GM19452 (cell line): Measurements from ENCODE around the gene DNAJA3.

Experiments used
- ATAC-seq: cut with Tn5 transposase; IDR thresholded peaks from one replicate; pipeline ENCODE4 v1.9.1; 2021; ENCODE audit not compliant: unreplicated experiment

The DNAJA3 gene

DNA sequence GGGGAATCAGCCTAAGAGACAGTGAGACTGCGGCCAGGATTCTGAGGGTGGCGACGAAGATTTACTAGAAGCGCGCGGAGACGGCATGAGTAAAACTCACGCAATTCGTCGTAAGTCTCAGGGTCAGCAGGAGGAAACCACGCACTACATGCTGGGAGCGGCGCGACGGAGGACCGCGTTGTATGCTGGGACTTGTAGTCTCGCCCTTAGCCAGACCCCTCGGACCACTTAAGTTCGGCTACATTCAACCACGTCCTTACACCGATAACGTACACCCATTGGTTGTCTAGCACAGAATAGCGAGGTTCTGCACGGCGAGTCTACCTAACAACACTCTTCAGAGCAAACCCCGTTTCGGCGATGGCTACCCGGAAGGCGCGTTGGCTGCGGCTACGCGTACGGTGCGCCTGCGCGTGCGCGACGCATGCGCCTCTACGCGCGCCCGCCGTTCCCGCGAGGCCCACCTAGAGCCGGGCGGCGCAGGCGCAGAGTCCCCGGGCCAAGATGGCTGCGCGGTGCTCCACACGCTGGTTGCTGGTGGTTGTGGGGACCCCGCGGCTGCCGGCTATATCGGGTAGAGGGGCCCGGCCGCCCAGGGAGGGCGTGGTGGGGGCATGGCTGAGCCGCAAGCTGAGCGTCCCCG is at the start of gene DNAJA3:
Gene DNAJA3, plus strand, starts transcription at position 491 of the 643 bp plus-strand sequence. Its CDS starts 14 bp downstream, at position 505.
- ATAC-seq, result peak; percentile 89

DNA sequence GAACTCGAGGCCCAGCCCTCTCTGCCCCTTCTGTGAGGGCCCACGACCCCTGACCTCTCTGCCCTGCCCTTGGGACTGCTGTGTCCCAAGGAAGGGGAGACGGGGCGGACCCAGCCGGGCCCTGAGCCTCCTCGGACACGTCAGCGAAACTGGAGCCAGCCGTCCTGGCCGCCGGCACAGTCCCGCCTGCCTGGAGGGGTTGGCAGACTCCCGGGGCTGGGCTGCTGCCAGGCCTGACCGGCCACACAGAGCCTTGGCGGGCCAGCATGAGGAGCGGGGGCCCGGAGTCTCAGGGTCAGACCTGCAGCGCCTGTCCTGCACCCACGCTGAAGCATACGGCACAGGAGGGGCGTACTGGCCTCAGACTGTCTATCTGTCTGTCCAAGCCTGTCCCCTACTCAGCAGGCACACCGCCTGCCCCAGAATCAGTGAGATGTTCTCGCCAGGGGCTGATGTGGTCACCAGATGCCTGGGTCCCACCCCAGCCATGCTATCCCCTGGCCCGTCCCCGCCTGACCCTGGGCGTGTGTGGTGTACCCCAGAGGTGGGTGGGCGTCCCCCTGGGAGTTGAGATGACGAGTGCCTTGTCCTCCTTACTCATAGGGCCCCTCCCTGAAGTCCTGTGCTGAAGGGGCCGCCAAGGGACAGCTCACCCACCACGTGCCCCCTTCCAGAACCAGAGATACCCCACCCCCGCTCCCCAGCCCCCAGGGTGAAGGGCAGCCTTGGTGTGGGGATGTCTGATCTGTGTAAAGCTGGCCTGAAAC is 49.4 kb upstream of the DNAJA3 start:
- no peak for ATAC-seq

DNA sequence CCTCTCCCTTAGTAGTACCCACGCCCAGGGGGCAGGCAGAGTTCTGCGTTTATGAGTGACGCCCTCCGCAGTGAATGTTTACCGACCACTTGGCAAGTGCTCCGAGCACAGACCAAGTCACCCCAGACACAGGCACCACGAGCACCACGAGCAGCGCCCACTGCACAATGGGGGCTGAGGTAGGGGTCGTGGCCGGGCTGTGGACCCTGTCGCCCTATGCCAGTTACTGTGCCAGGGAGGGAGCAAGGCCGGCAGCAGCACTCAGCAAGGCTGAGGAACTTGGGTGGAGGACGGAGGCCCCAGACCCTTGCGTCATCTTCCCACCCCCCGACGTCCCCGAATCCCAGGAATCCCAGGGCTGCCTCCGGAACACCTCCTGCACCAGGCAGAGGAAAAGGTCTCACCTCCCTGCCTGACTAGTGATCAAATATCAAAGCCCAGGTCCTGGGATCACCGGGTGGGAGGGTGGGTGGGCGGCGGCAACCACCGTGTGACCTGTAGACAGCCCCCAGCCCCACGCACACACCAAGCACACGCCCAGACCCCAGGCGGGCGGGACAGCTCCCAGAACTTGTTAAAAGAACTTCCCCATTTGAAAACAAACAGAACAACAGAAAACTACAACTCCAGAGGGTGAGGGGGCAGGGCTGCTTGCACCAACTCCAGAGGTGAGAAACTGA is 48.6 kb upstream of the DNAJA3 start:
- no peak for ATAC-seq

DNA sequence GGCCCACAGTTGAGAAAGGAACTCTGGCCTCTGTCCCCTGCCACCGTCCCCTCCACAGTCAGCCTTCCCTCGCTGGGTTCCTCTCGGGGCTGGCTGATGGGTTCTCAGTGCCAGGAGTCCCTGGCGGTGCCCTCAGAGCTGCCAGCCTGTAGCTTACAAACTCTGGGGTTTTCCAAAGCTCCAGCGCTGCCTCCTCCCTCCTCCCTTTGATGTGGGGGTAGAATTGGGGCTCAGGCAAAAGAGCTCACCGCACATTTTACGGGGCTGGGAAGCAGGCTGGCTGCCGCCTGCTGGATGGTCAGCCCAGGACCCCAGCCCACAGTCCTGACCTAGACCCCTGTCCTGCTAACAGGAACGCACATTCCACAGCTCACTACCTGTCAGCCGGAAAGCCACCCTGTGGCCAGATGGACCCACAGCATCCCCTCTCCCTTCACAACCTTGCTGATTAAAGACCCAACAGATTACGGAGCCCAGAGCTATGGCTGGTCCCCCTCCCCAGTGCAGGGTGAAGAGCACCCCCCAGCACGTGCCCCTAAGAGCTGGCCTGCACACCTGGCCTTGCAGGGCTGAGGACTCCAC is 48.0 kb upstream of the DNAJA3 start:
- ATAC-seq, result no peak

DNA sequence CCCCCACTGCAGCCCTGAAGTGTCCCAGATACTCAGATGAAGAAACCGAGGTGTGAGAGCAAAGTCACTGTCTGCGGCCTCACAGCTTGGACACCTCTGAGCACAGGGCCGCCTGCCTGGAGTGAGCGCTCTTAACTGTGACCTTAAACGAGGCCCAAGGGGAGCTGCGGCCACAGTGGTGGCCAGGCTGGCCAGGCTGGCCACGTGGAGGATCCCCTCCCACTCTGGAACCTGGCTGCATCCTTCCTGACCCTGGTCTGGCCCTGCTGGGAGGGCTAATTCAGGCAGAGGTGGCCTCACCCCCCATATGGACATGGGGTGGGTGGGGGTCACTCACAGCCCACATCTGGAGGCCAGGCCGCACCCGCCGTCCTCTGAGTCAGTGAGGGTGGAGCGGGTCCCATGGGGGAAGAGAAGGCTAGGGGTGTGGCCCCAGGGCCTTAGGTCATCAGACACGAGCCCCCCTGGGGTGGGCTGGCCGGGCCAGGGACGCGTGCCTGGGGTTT is 47.5 kb upstream of the DNAJA3 start:
- no peak for ATAC-seq

DNA sequence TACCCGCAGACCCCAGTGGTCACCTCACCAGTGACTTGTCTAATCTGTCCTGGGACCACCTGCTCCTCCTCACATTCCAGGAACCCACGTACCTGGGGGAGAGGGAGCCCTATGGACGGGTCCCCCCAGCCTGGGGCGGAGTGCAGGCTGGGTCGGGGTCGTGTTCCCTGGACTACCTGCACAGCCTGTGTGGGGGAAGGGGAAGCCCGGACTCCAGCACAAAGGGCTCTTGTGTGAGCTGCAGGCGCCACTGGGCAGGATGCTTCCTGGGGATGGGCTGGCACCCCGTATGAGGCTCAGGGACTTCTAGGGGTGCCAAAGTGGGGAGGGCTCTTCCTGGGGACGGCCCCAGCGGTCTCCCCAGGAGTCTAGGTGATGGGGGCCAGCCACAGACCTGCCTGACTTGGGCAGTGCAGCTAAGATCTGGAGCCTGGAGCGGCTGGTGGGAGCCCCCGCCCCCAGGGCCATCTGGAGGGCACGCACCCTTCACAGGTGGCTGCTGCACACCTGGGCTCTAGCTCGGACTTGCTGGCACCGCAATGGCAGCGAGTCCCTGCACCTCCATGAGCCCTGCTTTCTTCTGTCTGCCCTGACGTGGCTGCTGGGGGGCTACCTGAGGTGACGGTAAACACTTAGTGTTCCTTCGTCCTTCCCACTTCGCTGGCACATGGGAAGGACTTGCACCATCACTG is 46.5 kb upstream of the DNAJA3 start:
- no peak for ATAC-seq

DNA sequence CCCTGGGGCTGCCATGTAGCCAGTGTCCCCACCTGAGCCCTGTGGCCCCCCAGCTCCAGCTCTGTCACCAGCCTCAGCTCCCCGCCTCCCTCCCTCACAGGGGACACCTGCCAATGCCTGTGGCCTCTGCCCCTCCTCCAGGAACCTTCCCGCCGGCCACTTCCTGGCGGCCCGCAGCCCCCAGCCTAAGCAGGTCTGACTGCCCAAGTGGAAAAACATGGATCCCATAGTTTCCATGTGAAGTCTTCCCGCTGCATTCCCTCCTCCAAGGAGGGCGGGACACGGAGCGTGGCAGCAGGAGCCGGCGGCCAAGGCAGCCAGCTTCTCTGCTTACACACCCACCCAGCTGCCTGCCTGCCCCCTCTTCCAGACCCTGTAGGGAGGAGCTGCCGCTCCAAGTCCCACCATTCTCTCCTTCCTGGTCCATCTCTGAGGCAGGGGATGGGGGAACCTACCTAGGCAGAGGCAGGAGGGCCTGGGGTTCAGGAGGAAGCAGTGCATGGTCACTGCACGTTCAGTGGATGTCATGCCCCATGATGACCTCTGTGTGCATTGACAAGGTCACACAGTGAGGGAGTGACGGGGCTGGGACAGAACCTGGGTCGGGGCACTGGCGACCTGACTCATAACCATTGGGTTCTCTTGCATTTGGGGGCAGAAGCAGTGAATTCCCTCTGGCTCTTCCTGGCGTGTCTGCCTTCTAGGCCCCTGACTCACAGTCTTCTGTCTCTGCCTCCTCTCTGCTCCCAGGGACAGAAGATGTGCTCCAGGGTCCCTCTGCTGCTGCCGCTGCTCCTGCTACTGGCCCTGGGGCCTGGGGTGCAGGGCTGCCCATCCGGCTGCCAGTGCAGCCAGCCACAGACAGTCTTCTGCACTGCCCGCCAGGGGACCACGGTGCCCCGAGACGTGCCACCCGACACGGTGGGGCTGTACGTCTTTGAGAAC is 45.3 kb upstream of the DNAJA3 start:
- ATAC-seq, result no peak

DNA sequence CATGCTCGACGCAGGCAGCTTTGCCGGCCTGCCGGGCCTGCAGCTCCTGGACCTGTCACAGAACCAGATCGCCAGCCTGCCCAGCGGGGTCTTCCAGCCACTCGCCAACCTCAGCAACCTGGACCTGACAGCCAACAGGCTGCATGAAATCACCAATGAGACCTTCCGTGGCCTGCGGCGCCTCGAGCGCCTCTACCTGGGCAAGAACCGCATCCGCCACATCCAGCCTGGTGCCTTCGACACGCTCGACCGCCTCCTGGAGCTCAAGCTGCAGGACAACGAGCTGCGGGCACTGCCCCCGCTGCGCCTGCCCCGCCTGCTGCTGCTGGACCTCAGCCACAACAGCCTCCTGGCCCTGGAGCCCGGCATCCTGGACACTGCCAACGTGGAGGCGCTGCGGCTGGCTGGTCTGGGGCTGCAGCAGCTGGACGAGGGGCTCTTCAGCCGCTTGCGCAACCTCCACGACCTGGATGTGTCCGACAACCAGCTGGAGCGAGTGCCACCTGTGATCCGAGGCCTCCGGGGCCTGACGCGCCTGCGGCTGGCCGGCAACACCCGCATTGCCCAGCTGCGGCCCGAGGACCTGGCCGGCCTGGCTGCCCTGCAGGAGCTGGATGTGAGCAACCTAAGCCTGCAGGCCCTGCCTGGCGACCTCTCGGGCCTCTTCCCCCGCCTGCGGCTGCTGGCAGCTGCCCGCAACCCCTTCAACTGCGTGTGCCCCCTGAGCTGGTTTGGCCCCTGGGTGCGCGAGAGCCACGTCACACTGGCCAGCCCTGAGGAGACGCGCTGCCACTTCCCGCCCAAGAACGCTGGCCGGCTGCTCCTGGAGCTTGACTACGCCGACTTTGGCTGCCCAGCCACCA is 44.4 kb upstream of the DNAJA3 start:
- no peak for ATAC-seq

DNA sequence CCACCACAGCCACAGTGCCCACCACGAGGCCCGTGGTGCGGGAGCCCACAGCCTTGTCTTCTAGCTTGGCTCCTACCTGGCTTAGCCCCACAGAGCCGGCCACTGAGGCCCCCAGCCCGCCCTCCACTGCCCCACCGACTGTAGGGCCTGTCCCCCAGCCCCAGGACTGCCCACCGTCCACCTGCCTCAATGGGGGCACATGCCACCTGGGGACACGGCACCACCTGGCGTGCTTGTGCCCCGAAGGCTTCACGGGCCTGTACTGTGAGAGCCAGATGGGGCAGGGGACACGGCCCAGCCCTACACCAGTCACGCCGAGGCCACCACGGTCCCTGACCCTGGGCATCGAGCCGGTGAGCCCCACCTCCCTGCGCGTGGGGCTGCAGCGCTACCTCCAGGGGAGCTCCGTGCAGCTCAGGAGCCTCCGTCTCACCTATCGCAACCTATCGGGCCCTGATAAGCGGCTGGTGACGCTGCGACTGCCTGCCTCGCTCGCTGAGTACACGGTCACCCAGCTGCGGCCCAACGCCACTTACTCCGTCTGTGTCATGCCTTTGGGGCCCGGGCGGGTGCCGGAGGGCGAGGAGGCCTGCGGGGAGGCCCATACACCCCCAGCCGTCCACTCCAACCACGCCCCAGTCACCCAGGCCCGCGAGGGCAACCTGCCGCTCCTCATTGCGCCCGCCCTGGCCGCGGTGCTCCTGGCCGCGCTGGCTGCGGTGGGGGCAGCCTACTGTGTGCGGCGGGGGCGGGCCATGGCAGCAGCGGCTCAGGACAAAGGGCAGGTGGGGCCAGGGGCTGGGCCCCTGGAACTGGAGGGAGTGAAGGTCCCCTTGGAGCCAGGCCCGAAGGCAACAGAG is 43.5 kb upstream of the DNAJA3 start:
- no peak for ATAC-seq

DNA sequence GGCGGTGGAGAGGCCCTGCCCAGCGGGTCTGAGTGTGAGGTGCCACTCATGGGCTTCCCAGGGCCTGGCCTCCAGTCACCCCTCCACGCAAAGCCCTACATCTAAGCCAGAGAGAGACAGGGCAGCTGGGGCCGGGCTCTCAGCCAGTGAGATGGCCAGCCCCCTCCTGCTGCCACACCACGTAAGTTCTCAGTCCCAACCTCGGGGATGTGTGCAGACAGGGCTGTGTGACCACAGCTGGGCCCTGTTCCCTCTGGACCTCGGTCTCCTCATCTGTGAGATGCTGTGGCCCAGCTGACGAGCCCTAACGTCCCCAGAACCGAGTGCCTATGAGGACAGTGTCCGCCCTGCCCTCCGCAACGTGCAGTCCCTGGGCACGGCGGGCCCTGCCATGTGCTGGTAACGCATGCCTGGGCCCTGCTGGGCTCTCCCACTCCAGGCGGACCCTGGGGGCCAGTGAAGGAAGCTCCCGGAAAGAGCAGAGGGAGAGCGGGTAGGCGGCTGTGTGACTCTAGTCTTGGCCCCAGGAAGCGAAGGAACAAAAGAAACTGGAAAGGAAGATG is 42.8 kb upstream of the DNAJA3 start:
- no peak for ATAC-seq

DNA sequence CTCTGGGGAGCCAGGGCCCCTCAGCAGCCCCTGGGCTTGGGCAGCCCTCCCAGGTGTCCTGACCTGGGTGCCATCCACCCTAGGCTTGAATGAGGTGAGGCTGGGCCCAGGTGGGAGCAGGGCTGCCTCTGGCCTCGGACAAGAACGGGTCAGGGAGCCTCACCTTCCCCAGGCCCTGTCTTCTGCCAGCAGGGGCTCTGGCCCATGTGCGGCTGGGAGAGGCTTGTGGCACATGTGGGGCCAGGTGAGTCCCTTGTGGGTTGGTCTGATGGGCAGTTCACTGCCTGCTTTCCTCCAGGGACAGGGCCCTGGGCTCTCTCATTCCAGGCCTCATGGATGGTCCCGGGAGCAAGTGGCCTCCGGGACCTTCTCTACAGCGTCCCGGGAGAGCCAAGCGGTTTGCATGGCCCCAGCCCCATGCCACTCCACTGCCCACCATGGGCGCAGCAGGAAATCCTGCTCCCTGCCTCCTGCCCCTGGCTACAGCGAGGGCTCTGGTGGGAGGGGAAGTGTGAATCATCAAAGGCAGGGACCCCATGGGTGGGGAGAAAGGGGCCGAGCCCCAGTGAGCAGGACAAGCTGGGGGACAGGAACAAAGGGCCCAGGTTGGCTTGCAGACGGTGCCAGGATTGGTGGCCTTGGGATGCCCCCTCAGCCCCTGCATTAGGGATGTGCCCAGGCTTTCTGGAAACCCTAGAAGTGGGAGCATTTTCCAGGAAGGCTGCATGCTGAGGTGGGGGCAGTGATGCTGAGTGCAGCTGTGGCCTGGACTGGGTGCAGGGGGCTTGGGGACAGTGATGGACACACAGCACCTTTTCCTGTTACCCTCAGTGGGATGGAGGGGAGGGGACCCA is 41.9 kb upstream of the DNAJA3 start:
- no peak for ATAC-seq

DNA sequence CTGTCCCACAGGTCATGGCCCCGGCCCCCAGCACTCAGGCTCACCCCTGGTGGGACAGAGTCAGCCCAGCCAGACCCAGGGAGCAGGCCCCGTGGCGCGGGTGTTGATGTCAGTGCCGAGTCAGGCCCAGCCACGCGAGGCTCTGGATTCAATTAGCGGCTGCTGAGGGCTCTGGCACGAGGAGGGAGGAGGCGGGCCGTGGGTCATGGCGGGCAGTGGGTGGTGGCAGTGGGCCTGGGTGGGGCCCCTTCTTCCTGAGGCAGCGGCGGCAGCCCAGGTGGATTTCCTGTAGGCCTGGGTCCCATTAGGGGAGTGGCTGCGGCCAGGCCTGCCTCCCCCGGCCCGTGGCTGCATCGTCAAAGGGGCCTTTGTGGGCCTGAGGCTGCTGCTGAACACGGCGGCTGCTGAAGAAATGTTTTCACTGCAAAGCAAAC is 41.1 kb upstream of the DNAJA3 start:
- ATAC-seq, result no peak

DNA sequence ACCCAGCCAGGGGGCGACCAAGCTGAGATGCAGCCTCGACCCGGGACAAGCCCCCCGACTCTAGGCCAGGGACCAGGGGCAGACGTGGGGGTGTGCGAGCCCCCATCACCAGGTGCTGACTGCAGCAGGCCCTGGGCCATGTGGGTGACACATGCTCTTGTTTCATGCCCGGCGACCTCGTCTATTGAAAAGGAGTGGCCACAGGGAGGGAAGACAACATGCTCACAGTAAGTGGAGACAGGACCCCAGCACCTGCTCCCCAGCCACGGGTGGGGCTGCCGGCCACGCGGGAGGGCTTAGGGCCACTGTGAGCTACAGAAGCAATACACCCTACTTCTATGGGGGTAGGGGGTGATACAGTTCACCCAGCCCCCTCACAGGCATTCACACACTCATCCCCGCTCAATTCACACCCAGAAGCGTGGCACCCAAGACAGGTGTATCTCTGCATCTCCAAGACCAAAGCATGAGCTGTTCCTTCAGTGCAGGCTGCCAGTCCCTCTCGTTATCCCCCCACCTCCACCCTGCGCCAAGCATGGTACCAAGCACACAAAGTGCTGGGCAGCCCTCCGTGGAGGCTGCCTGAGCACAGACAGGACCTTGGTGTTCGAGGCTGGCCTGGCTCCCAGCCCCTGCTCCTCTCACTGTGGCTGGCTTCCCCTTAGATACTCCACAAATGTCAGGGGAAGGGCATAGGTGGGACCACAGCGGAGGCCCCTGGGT is 40.4 kb upstream of the DNAJA3 start:
- no peak for ATAC-seq

DNA sequence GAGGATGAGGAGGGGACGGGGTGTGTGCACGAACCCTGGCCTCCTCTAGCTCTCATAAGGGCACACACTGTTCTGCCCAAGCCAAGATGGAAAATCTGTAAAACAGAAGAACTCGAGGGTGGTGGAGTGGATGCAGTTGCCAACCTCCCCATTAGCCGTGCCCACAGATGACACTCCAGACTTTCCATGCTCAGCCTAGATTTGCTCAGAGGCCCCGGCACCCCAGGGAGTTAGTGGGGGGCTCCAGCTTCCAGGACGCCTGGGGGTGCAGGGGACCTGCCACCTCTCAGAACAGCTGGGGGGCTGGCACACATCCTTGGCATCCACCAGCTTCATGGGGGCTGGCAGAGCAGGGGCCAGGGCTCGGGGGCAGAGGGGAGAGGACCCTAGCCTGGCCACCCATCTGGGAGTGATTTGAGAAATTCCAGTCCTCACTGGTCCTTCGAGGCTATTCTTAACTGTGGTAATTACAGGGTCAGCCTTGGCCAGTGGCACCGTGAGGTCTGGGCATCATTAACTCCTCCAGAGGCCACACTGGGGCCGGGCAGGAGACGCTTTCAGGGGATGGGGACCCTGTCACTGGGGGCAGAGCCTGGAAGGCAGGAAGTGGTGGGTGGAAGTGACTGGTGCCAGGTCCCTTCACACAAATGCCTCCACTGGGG is 39.7 kb upstream of the DNAJA3 start:
- no peak for ATAC-seq

DNA sequence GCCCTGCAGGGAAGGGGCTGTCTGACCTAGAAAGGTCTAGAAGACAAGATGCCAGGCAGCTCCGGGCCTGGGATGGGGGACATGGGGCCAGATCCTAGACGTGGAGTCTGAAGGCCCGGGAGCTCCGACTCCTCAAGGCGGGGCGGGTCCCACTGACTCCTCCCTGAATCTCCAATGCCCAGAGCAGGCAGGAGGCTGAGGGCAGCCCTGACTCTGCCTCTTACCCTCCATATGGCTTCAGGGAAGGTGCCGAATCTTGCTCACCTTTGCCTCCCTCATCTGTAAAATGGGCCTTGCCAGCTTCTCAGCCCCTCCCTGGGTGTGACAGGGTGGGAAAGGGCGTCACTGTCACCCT is 39.2 kb upstream of the DNAJA3 start:
- ATAC-seq, result no peak
